Right forelimb (tissue), 1 donor: ENCODE results near the gene KHDRBS1.
"Not testable (repeated sequence)": the region's sequence is repeated elsewhere in the genome, so short reads cannot be mapped to it uniquely, and the experiment has no call there.

Experiments
- DNase-seq: peaks from one replicate; pipeline ENCODE4 v3.0.0-alpha.2; 2018

The KHDRBS1 gene

GRCh38 chr1:32014199-32014947 lies 705 bp downstream of the KHDRBS1 start:
- DNase-seq = peak; percentile 75

DNA sequence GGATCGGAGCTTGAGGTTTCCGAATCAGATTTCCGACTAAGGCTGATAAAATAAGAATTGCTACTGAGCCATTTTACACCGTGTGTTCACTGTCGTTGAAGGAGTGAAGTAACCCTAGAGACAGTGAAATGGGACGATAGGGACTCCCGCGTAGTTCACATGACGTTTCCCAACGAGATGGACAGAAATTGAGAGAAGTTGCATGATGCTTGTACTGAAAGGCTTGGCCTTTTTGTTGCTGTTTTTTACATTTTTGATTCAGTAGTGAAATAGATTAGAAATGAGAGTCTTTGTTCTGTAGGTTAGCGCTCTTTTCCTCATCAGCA lies 1.2 kb downstream of the KHDRBS1 start:
- no peak for DNase-seq

DNA sequence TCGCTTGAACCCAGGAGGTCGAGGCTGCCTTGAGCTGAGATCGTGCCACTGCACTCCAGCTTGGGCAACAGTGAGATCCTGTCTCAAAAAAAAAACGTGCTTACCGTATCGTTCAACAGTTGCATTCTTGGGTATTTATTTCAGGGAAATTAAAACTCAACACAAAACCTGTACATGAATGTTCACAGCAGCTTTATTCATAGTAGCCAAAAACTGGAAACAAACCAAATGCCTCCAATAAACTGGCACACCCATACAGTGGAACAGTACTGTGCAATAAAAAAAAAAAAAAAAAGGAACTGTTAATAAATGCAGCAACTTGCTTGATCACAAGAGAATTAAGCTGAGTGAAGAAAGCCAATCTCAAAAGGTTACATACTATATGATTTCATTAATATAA lies 6.7 kb downstream of the KHDRBS1 start:
- DNase-seq = no peak

GRCh38 chr1:32021574-32022018 lies 7.9 kb downstream of the KHDRBS1 start:
- not testable (repeated sequence) for DNase-seq

GRCh38 chr1:32023351-32023750 lies 9.7 kb downstream of the KHDRBS1 start:
- no peak for DNase-seq

DNA sequence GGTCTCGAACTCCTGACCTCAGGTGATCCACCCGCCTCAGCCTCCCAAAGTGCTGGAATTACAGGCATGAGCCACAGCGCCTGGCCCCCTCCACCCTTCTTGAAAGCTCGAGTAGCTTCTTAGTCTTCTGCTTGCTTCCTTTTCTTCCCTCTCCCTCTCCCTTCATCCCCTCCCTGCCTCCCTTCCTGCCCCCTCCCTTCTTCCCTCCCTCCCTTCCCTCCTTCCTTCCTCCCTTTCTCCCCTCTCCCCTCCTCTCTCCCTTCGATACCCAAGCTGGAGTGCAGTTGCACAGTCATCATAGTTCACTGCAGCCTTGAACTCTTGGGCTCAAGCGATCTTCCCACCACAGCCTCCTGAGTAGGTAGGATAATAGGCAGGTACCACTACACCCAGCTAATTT lies 11.8 kb downstream of the KHDRBS1 start:
- DNase-seq = no peak

- no peak for DNase-seq
Measured at GRCh38 chr1:32028746-32029145, 15.1 kb downstream of the KHDRBS1 start.

- no peak for DNase-seq
Measured at GRCh38 chr1:32031578-32032274, 18.1 kb downstream of the KHDRBS1 start.

GRCh38 chr1:32032275-32032615 lies 18.6 kb downstream of the KHDRBS1 start:
- DNase-seq = no peak

DNA sequence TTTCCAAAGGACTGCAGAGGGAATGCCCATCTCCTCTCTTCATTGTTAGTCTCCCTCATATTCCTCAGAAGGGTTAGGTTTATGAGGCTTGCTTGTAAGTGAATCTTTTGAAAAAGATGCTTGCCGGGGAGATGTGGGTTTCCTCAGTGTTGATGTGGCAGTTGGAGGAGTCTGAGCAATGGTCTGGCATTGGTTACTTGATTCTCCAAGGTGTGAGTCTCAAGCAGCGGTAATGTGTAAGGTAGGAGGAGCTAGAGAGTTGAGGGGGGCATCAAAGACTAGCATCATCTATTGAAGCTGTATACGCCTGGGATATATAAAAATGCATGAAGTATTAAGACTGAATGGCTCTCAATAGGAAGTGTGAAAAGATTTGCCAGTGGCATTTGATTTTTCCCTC lies 21.5 kb downstream of the KHDRBS1 start:
- DNase-seq = no peak

- DNase-seq = no peak
Measured at GRCh38 chr1:32040711-32041110, 27.0 kb downstream of the KHDRBS1 start.

DNA sequence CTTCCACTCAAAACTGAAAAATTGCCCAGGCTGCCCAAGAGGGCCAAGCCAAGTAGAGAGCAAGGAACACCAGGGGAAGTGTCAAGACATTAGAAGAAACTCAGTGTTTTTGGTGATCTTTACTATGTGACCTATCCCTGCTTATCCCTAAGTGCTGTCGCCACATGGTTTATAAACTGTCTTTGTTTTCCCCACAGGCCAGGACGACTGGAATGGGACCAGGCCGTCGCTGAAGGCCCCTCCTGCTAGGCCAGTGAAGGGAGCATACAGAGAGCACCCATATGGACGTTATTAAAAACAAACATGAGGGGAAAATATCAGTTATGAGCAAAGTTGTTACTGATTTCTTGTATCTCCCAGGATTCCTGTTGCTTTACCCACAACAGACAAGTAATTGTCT lies 28.7 kb downstream of the KHDRBS1 start:
- no peak for DNase-seq

GRCh38 chr1:32044234-32044633 lies 30.6 kb downstream of the KHDRBS1 start:
- DNase-seq = no peak

DNA sequence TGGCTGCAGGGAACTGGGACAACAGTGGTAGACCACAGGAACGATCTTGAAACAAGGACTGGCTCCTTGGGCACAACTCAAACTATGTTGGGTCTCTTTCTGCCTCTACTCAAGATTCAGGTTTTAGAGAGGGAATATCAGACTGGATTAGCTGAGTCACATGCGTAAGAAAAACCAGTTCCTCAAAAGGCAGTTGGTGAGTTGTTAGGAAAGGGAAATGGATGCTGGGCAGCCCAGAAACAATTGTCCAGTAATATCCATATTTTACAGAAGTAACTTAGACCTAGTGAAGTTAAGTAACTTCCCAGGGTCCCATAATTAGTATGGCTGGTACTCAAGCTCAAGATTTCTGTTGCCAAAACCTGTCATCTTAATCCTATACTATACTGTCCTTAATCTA lies 32.1 kb downstream of the KHDRBS1 start:
- no peak for DNase-seq

DNA sequence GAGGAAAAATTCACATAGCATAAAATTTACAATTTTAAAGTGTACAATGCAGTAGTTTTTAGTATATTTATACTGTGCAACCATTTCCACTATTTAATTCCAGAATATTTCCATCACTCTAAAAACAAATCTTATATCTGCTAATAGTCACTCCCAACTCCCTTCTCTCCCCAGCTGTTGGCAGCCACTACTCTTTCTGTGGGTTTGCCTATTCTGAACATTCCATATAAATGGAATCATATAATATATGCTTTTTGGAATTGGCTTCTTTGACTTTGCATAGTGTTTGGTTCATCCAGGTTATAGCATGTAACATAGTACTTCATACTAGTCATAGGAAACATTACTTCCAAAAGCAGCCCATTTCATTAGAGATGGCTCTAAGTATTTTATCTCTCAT lies 34.0 kb downstream of the KHDRBS1 start:
- no peak for DNase-seq

DNA sequence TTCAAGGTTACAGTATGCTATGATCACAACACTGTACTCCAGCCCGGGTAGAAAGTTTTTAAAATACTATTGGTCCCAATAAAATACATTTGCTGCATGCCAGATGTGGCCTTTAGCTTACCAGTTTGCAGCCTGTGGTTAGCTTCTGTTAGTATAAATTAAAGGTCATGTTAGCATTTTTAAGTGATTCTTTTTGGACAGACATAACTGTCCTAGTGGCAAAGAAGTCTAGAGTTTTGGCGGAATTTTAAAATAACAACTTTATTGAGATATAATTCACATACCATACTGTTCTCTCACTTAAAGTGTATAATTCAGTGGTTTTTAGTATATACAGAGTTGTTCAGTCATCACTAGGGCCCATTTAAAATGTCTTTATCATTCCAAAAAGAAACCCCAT lies 34.8 kb downstream of the KHDRBS1 start:
- no peak for DNase-seq

DNA sequence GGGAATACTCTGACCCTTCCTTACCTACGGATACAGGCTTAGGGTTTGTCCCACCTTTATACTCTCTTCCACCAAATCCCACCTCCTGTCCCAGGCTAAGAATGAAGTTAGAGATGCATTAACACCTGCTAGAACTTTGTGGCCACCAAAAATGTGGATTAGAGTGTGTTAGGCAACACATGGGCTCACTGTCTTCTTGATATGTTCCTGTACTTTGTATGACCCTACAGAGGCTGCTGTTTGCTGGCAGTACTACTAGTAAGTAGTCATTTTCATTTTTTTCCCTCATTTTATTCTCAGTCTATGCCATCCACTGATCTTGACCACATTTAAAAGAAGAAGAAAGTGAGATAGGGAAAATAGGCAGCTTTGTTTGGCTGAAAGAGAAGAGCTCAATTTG lies 38.0 kb downstream of the KHDRBS1 start:
- DNase-seq = no peak

DNA sequence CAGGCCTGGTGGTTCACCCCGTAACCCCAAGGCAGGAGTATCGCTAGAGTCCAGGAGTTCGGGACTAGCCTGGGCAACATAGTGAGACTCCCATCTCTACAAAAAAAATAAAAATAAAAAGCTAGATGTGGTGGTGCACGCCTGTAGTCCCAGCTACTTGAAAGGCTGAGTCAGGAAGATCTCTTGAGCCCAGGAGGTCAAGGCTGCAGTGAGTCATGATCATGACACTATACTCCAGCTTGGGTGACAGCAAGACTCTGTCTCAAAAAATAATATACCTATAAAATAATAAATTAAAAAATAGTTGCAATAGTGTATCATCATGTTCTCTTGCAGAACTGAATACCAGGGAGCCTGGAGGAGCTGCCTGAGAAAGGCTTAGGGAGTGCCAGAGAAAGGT lies 39.2 kb downstream of the KHDRBS1 start:
- no peak for DNase-seq

DNA sequence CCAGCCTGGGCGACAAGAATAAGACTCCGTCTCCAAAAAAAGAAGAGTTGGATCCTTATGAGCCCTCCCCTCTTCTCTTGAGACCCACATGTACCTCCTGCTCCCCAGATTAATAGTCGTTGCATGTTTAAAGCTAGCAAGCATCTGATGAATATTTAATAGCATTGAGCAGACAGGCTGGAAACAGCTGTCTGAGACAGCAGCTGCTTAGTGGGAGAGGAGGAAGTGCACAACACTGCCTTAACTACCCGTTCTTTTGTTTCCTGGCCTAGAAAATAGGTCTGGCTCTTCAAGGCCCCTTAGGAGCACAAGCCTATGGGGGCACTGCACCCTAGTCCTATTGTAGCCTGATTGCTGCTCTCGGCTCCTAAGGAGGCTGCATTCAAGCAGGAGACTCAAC lies 41.7 kb downstream of the KHDRBS1 start:
- DNase-seq = no peak

GRCh38 chr1:32056598-32056997 lies 42.9 kb downstream of the KHDRBS1 start:
- no peak for DNase-seq

DNA sequence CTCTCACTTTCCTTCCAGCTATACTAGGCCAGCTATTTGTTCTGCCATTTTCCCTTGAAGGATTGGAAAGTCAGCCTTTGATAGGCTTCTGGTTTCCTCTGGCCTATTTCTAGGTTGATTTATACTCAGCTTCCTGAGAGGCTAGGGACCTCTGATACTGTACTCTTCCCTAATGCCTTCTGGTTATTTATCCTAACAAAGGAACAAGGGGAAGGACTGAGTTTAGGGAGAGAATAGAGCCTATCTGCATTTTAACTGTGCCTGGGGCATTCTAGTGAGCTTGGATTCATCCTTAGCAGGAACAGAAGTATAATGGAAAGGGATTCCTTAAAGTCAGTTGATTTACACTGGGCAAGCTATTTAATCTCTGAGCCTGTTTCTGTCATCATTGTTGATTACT lies 47.2 kb downstream of the KHDRBS1 start:
- DNase-seq = no peak

GRCh38 chr1:32062867-32063230 lies 49.2 kb downstream of the KHDRBS1 start:
- DNase-seq = no peak

DNA sequence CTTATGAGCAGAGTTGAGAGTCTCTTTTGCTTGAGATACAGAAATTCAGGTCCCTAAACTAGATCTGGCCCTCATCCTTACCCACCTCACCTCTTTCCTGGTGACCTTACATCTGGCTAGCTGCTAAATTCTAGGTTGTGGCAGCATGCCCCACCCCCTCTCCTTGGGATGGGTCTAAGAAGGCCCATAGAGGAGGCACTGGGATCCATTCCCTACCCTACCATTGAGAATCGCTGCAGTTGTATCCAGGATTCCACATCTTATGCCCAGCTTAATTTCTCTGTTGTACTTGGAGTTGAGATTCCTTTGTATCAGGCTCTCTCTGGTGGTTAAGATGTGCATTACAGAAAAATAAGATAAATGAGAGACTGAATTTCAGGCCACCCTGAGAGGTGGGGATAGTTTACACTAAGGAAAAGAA lies 49.6 kb downstream of the KHDRBS1 start:
- DNase-seq = no peak

GRCh38 chr1:32065613-32066488 lies 52.2 kb downstream of the KHDRBS1 start:
- DNase-seq = not testable (repeated sequence)
